ENCODE measurements around the gene ABI3BP. TPM values are rescaled to one million over a fixed set of nuclear protein-coding genes. Genes with fewer than 3 reads are reported as not detected.

ABI3BP gene
- total and polyA plus RNA-seq, 2 experiments from 2014 or later = 0.42 to 0.57 TPM

DNA sequence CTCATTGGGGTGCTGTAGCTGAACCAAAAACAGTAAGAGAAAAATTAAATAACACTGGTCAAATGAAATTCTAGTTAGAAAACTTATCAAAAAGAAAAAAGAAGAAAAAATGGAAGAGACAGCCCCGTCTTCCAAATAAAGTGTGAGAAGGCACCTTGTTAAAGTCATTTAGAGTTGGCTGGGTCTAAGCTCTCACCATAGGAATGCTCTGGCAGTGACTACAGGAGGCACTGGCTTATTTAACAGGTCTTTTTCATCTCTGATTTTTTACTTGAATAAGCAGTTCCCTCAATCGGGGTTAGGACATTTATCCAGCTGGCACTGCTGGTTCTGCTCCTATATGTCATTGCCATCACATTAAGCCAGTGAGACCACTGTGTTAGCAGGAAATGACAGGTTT lies 1.6 kb upstream of the ABI3BP start (continued):
- TF ChIP-seq, protein P1, sequence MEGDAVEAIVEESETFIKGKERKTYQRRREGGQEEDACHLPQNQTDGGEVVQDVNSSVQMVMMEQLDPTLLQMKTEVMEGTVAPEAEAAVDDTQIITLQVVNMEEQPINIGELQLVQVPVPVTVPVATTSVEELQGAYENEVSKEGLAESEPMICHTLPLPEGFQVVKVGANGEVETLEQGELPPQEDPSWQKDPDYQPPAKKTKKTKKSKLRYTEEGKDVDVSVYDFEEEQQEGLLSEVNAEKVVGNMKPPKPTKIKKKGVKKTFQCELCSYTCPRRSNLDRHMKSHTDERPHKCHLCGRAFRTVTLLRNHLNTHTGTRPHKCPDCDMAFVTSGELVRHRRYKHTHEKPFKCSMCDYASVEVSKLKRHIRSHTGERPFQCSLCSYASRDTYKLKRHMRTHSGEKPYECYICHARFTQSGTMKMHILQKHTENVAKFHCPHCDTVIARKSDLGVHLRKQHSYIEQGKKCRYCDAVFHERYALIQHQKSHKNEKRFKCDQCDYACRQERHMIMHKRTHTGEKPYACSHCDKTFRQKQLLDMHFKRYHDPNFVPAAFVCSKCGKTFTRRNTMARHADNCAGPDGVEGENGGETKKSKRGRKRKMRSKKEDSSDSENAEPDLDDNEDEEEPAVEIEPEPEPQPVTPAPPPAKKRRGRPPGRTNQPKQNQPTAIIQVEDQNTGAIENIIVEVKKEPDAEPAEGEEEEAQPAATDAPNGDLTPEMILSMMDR (conservative IDR thresholded peaks at IDR 0.05; ENCODE audit: low read depth in 2 of 2) = no peak
- TF ChIP-seq ETS1 (IDR thresholded peaks at IDR 0.05) (no peak), ZNF331 (CRISPR knock-in tag; IDR thresholded peaks at IDR 0.05; ENCODE audit: low read depth) (no peak), ZNF114 (CRISPR knock-in tag; IDR thresholded peaks at IDR 0.05) (no peak), EZH2phosphoT487 (IDR thresholded peaks at IDR 0.05; ENCODE audit: unreplicated experiment) (no peak), EZH2 (IDR thresholded peaks at IDR 0.05; ENCODE audit: low read depth, unreplicated experiment) (no peak), NANOG (IDR thresholded peaks at IDR 0.05; ENCODE audit: borderline replicate concordance) (no peak), CREB1 (CRISPR knock-in tag; IDR thresholded peaks at IDR 0.05; ENCODE audit: low read depth) (no peak)

GRCh38 chr3:100994187-100994586 lies 966 bp upstream of the ABI3BP start:
- no peaks in the 10 kb centered on the region for H3K79me2 ChIP-seq (replicated peaks; ENCODE audit: insufficient read depth)
- Mint-ChIP-seq H3K4me1 (no peaks in the 10 kb centered on the region), H3K9me3 (no peaks in the 10 kb centered on the region), H3K4me3 (no peak overlapping the region), H3K27me3 (ENCODE audit: insufficient read depth, low read depth, poor library complexity) (no peaks in the 10 kb centered on the region), H3K36me3 (ENCODE audit: low read depth) (no peaks in the 10 kb centered on the region), H3K27ac (no peak overlapping the region)
- no peaks in the 10 kb centered on the region for H3K9me2 ChIP-seq (ENCODE audit: insufficient read depth)
- H3K27me3 ChIP-seq (ENCODE audit: insufficient read depth) = no peaks in the 10 kb centered on the region
- H3F3A ChIP-seq (replicated peaks; ENCODE audit: low read depth) = no peaks in the 10 kb centered on the region
- H2AFZ ChIP-seq = no peak overlapping the region
- no peak for ATAC-seq
- no peaks in the 10 kb centered on the region for H3K36me3 ChIP-seq (ENCODE audit: insufficient read depth)
- H3K4me3 ChIP-seq = no peak overlapping the region
- no peaks in the 10 kb centered on the region for H4K20me1 ChIP-seq (replicated peaks; ENCODE audit: insufficient read depth)
- H3K4me1 ChIP-seq (ENCODE audit: insufficient read depth) = no peaks in the 10 kb centered on the region
- DNase-seq (ENCODE audit: low spot score) = no peak
- H3K27ac ChIP-seq (ENCODE audit: low read depth) = no peak overlapping the region
- H3K4me2 ChIP-seq = no peak overlapping the region
- no peak for TF ChIP-seq POLR2AphosphoS5 (IDR thresholded peaks at IDR 0.05; ENCODE audit: low read depth)
- TF ChIP-seq JUNB (IDR thresholded peaks at IDR 0.05; ENCODE audit: unreplicated experiment) = no peak
- no peak for TF ChIP-seq CREB1 (CRISPR knock-in tag; IDR thresholded peaks at IDR 0.05; ENCODE audit: low read depth)
- TF ChIP-seq EZH2 (IDR thresholded peaks at IDR 0.05; ENCODE audit: low read depth, unreplicated experiment) = no peak
- TF ChIP-seq ZNF331 (CRISPR knock-in tag; IDR thresholded peaks at IDR 0.05; ENCODE audit: low read depth) = no peak
- TF ChIP-seq NANOG (IDR thresholded peaks at IDR 0.05; ENCODE audit: borderline replicate concordance) = no peak
- TF ChIP-seq ZNF462 (CRISPR knock-in tag; IDR thresholded peaks at IDR 0.05) = no peak
- TF ChIP-seq STAT1 (IDR thresholded peaks at IDR 0.05; ENCODE audit: unreplicated experiment) = no peak
- no peak for TF ChIP-seq EZH2phosphoT487 (IDR thresholded peaks at IDR 0.05; ENCODE audit: unreplicated experiment)
- TF ChIP-seq, protein P1 (conservative IDR thresholded peaks at IDR 0.05; ENCODE audit: low read depth in 2 of 2) = no peak
- TF ChIP-seq ZNF114 (CRISPR knock-in tag; IDR thresholded peaks at IDR 0.05) = no peak
- TF ChIP-seq ETS1 (IDR thresholded peaks at IDR 0.05) = no peak

Measured in GM23338 (cell line).